HG02938 (cell line): ENCODE measurements around the gene PARP14.
"Not testable (repeated sequence)": the region's sequence is repeated elsewhere in the genome, so short reads cannot be mapped to it uniquely, and the experiment has no call there.

Experiments
- ATAC-seq: cut with Tn5 transposase; IDR thresholded peaks from one replicate; pipeline ENCODE4 v1.9.1; 2021; ENCODE audit warnings: mild to moderate bottlenecking, moderate library complexity; ENCODE audit not compliant: unreplicated experiment

The PARP14 gene

GRCh38 chr3:122676759-122677158 is 3.9 kb upstream of the PARP14 start:
- no peak for ATAC-seq

GRCh38 chr3:122677216-122677615 is 3.4 kb upstream of the PARP14 start:
- ATAC-seq, result no peak

- no peak for ATAC-seq
These were observed 2.1 kb upstream of the PARP14 start for GRCh38 chr3:122678506-122678905.

GRCh38 chr3:122679085-122679881 is 1.4 kb upstream of the PARP14 start:
- ATAC-seq, result no peak

- ATAC-seq, result peak; percentile 10
These were observed 661 bp upstream of the PARP14 start for GRCh38 chr3:122679882-122680474.

- ATAC-seq, result no peak
These were observed 790 bp downstream of the PARP14 start for GRCh38 chr3:122681284-122681973.

GRCh38 chr3:122681974-122682409 is 1.4 kb downstream of the PARP14 start:
- no peak for ATAC-seq

- ATAC-seq, result not testable (repeated sequence)
These were observed 2.3 kb downstream of the PARP14 start for GRCh38 chr3:122682778-122683411.

- ATAC-seq, result no peak
These were observed 6.7 kb downstream of the PARP14 start for GRCh38 chr3:122687298-122687697.

GRCh38 chr3:122688996-122689395 is 8.4 kb downstream of the PARP14 start:
- ATAC-seq, result no peak

- no peak for ATAC-seq
These were observed 8.9 kb downstream of the PARP14 start for GRCh38 chr3:122689587-122689986.

GRCh38 chr3:122690096-122690495 is 9.5 kb downstream of the PARP14 start:
- ATAC-seq, result no peak

- peak; percentile 84 for ATAC-seq
These were observed 10.6 kb downstream of the PARP14 start for GRCh38 chr3:122691195-122691594.

GRCh38 chr3:122692674-122693073 is 12.0 kb downstream of the PARP14 start:
- ATAC-seq, result no peak

GRCh38 chr3:122694966-122695365 is 14.3 kb downstream of the PARP14 start:
- no peak for ATAC-seq

GRCh38 chr3:122695927-122696561 is 15.4 kb downstream of the PARP14 start:
- no peak for ATAC-seq

- ATAC-seq, result peak; percentile 68
These were observed 17.4 kb downstream of the PARP14 start for GRCh38 chr3:122697952-122698620.

- ATAC-seq, result no peak
These were observed 19.6 kb downstream of the PARP14 start for GRCh38 chr3:122700193-122700592.

- no peak for ATAC-seq
These were observed 24.7 kb downstream of the PARP14 start for GRCh38 chr3:122705379-122705778.

- not testable (repeated sequence) for ATAC-seq
These were observed 30.1 kb downstream of the PARP14 start for GRCh38 chr3:122710616-122711251.
